Retinal pigment epithelial cell (primary cell): ENCODE results near the gene CABP2.

Source experiments
- DNase-seq: peaks from one replicate; pipeline ENCODE4 v3.0.0-alpha.2; 2010; ENCODE audit warnings: low read depth
- H3K4me3 ChIP-seq: 2 replicates; pipeline ENCODE4 v1.5.1; 2011; ENCODE audit warnings: mild to moderate bottlenecking, low read length, control low read depth, moderate library complexity
- TF ChIP-seq, protein P1 (sequence below): conservative IDR thresholded peaks from 2 replicates; pipeline ENCODE4 v1.5.1; 2011; ENCODE audit warnings: low read depth, low read length, control low read depth, inconsistent platforms

Gene CABP2

DNA sequence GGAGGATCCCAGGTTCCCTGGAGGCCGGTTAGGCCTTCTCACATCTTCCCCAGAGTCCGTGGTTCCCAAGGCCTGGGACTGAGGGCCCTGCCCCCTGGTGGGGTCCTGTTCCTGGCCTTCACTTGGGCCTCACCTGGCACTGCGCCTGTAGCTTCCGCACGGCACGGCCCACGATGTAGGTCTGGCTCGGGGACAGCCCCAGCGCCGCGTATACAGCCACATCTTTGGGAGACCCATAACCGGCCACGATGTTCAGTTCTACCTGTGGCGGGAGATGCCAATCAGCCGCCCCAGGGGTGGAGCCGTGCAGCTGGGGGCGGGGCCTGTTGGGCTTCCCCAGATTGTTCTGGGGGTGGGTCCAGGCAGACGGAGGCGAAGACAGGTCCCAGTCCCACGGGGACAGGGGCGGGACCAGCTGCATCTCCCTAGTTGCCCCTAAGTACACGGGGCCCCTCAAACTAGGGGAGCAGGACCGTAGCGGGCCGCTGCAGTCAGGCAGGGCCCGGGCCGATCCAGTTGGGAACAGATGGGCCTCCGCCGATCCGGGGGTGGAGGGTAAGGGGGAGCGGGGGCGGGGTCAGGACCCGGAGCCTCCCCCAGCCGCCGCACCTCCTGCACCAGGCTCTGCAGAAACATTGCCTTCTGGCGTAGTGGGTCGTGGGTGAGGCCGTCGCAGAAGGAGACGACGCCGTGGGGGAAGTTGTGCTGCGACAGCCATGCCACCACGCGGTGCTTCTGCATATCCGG, 30.3 kb downstream of the CABP2 start:
- no peak overlapping the region for H3K4me3 ChIP-seq
- TF ChIP-seq, protein P1, sequence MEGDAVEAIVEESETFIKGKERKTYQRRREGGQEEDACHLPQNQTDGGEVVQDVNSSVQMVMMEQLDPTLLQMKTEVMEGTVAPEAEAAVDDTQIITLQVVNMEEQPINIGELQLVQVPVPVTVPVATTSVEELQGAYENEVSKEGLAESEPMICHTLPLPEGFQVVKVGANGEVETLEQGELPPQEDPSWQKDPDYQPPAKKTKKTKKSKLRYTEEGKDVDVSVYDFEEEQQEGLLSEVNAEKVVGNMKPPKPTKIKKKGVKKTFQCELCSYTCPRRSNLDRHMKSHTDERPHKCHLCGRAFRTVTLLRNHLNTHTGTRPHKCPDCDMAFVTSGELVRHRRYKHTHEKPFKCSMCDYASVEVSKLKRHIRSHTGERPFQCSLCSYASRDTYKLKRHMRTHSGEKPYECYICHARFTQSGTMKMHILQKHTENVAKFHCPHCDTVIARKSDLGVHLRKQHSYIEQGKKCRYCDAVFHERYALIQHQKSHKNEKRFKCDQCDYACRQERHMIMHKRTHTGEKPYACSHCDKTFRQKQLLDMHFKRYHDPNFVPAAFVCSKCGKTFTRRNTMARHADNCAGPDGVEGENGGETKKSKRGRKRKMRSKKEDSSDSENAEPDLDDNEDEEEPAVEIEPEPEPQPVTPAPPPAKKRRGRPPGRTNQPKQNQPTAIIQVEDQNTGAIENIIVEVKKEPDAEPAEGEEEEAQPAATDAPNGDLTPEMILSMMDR = no peak
- no peak for DNase-seq

DNA sequence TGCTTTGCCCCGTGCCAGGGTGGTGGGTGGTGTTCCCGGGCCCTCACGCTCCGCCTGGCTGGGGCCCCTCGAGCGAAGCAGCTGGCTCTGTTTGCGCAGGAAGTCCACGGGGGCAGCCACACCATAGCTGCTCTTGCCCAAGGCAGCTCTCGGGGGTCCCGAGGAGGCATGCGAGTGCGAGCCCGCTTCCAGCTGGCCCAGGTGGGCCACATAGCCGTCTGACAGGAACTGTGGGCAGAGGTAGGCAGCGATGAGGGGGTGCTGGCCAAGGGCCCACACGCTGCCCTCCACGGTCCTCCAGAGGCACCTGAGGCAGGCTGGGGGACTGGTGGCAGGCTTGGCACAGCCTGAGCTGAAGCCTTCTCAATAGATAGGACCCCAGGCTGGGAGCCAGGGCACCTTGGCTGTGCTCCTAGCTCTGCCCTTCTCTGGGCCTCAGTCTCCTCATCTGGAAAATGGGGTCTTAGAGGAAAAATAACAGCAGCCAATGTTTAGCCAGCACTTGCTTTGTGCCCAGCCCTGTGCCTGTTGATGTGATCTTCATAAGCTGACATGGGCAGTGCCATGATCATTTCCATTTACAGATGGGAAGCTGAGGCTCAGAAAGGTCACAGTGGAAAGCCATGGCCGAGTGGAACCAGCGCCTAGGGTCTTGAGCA, 31.0 kb downstream of the CABP2 start:
- TF ChIP-seq, protein P1 = no peak
- H3K4me3 ChIP-seq = no peak overlapping the region
- no peak for DNase-seq

GRCh38 chr11:67491276-67492068, 31.8 kb downstream of the CABP2 start:
- no peak for DNase-seq
- TF ChIP-seq, protein P1 = no peak
- no peak overlapping the region for H3K4me3 ChIP-seq

GRCh38 chr11:67490727-67491065, 32.5 kb downstream of the CABP2 start:
- TF ChIP-seq, protein P1 = no peak
- DNase-seq = no peak
- no peak overlapping the region for H3K4me3 ChIP-seq

GRCh38 chr11:67489885-67490726, 33.1 kb downstream of the CABP2 start:
- H3K4me3 ChIP-seq = no peak overlapping the region
- DNase-seq = no peak
- TF ChIP-seq, protein P1 = no peak

DNA sequence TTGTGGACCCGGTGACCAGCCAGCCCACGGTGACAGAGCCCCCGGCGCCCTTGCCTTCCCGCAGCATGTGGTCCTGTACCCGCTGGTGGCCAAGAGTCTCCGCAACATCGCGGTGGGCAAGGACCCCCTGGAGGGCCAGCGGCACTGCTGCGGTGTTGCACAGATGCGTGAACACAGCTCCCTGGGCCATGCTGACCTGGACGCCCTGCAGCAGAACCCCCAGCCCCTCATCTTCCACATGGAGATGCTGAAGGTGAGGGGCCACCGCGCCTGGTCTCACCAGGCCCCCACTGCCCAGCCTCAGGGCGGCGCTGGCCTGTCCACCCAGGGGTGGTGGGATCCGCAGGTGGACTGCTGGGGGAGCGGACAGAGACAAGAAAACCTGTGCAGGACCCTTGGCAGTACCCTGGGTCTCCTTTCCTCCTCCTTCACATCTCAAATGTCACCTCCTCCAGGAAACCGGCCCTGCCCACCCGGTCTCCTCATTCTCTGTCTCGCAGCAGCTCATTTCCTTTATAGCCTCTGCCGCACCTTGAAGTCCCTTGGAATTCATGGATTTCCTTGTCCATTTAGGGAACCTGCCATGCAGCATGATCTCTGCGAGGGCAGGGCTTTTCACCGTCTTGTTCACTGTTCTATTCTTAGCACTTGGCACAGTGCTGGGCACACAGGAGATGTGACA, 33.9 kb downstream of the CABP2 start:
- no peak overlapping the region for H3K4me3 ChIP-seq
- TF ChIP-seq, protein P1 = no peak

More for the DNA sequence above, 33.9 kb downstream of the CABP2 start:
- no peak for DNase-seq
